HG03196 (cell line): ENCODE results near the gene HIRIP3.
"Not testable (repeated sequence)": the region's sequence is repeated elsewhere in the genome, so short reads cannot be mapped to it uniquely, and the experiment has no call there.

Source experiments
- ATAC-seq: cut with Tn5 transposase; IDR thresholded peaks from one replicate; pipeline ENCODE4 v1.9.1; 2021; ENCODE audit not compliant: unreplicated experiment

HIRIP3 gene

DNA sequence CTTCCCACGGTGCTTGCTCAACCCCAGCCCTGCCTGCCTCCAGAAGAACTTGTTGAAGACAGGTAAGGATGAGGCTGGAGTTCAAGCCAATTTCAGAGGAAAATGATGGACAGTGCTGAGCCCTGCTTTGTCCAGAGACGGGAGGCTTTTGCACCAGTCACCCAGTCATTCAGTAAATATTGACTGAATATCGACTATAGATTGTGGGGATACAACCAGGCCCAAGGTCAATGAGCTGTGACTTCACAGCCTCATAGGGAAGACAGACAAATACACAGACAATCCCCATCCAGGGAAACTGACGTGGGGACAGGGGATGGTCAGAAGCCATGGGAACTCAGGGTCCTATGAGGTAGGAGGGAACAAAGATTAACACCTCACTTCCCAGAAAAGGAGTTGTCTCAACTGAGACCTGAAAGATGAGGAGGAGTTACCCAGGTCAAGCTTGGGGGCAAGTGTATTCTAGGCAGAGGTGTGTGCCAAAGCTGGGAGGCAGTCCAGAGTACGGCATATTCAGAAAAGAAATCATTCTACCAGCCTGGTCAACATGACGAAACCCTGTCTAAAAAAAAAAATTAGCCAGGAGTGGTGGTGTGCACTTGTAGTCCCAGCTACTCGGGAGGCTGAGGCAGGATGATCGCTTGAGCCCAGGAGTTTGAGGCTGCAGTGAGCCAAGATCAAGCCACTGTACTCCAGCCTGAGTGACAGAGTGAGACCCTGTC is 21.3 kb upstream of the HIRIP3 start:
- ATAC-seq = no peak

DNA sequence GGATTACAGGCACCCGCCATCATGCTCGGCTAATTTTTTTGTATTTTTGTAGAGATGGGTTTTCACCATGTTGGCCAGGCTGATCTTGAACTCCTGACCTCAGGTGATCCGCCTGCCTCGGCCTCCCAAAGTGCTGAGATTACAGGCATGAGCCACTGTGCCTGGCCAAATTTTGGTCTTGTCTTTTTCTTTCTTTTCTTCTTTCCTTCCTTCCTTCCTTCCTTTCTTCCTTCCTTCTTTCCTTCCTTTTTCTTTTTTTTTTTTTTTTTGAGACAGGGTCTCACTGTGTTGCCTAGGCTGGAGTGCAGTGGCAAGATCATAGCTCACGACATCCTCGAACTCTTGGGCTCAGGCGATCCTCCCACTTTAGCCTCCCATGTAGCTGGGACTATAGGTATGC is 20.0 kb upstream of the HIRIP3 start:
- ATAC-seq = not testable (repeated sequence)

DNA sequence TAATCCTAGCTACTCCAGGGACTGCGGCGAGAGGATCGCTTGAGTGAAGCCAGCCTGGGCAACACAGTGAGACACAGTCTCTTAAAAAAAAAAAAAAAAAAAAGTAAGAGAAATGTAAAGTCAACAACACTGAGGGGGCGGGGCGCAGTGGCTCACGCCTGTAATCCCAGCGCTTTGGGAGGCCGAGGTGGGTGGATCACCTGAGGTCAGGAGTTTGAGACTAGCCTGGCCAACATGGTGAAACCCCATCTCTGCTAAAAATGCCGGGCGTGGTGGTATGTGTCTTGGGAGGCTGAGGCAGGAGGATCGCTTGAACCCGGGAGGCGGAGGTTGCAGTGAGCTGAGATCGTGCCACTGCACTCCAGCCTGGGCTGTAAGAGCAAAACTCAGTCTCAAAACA is 17.2 kb upstream of the HIRIP3 start:
- ATAC-seq = not testable (repeated sequence)

DNA sequence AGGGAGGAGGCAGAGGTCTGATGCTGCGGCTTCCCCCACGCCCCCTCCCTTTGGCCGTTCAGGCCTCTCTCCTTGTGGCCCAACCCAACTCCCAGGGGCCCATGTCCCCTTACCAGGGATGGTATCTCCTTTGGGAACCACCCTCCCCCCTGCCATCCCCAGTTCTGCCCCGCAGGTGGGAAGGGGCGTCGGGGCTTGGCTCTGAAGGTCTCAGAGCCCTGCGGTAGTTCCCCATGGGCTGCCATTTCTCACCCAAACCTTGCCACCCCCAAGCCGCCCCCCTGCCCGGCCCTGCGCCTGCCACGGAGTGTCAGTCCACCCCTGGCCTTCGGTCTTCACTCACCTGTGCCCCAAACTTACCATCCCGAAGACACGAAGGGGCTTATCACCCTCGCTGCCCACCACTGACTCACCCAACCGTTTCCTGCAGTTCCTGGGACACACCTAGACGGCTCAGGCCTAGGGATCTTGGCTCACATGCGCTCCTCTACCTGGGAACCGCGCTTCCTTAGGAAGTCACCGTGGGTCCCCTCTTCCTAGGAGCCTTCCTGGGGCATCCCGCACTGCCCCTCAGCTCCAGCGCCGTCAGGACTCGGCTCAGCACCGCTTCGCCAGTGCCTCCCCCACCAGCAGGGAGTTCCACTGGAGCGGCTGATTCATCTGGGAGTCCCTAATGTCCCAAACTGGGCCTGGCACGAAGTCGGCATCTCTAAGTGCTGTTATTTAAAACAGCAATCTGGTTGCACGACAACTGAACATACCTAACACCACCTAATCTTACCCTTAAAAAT is 16.5 kb upstream of the HIRIP3 start:
- no peak for ATAC-seq

DNA sequence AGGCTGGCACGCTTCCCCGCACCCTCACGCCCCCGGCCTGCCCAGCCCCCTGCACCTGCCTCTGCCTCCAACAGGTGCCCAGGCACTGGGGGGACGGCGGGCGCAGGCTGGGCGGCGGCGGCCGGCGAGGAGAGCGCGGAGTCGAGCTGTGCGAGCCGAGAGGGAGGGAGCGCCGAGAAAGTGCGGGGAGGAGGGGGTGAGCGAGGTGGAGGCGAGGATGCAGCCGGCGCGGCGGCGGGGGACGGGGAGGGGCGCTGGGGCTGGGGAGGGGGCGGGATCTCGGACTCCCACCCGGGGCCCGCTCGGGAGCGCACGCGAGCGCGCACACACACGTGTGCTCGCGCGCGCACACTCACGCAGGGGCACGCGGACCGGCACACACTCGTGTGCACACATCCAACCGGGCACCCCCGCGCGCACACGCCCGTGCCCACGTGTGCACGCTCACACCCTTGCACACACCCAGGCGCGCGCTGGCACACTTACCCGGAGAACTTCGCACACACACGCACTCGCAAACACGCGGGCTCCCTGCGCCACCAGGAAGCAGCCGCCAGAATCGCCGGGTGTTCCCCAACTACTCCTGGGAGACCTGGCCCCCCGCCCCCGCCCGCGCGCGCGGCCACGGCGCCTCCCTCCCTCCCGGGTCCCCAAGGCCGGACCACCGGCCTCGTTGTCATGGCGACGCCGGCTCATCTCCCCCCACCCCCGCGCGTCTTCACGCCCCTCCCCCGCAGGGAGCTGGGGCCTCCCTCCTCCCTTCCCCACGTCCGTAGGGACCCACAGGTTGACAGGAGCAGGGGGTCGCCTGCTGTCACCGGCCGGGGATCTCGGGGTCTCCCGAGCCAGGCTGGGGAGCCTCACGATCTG is 15.7 kb upstream of the HIRIP3 start, which contains the start of gene DOC2A:
TSS of gene DOC2A (minus strand) at position 184 of the 870 bp plus-strand sequence. CDS start 805 bp downstream, outside the sequence.
- no peak for ATAC-seq

DNA sequence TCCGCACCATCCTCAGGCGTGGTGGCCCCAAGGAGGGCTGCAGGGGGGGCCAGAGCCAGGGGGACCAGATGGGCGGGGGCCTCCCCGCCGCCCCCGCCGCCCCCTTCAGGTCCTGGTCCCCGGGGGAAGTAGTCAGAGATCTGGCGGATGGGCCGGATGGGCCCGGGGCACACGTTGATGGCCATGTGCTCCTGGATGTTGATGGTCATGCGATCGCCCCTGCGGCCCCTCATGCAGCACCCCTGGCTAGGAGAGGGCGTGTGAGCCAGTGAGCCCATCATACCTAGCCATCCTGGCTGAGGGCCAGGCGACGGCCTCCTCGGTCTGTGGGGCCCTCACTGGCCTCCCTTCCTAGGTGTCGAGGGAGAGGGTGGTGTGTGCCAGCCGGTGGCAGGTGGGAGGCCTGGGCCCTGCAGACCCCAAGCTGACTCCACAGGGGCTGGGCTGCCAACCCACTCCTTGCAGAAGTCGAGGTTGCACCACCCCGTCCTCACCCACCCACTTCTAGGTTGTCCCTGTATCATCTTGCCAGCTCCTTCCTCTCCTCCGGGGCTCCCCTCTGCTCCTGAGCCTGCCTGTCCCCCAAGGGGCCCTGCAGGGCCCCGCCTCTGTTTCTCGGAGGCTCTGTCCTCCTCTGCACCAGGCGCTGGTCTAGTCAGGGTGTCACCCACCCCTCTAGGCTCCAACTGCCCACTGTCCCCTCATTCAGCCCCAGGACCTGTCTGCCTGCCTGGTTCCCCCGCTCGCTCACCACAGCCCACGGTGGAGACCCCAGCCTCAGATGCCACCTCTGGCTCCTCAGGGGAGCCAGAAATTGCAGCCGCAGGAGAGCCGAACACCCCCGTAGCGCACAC is 14.8 kb upstream of the HIRIP3 start:
- no peak for ATAC-seq

DNA sequence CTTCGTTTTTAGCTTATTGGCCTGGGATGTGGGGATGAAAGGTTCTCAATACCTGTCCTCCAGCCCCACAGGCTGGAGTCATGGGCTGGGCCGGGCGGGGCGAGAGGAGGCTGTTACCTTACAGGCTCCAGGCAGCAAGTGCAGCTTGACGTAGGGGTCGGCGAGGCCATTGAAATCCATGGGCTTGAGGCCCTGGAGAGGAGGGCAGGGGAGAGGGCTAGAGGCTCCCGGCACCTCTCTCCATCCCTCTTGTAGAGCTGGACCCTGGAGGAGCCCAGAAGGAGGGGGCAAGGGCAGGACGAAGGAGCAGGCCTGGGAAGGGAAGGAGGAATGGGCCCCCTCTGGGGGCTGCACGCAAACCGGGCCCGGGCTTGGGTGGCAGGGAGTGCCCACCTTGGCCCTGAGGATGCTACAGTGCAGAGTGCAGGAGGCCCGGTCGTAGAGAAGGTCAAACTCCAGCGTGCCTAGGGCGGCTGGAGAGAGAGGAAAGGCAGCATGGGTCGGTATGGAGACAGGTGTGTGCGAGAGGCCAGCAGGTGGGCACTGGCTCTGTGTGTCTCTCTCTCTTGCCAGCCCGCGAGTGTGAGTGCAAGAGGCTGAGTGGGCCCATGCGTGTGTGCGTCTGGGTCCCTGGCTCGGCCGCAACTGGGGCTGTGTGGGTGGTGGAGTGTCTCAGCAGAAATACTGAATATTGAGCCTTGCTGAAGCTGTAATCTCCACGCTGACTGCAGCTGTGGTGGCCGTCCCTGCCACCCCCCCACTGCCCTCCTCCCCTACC is 13.9 kb upstream of the HIRIP3 start:
- no peak for ATAC-seq

DNA sequence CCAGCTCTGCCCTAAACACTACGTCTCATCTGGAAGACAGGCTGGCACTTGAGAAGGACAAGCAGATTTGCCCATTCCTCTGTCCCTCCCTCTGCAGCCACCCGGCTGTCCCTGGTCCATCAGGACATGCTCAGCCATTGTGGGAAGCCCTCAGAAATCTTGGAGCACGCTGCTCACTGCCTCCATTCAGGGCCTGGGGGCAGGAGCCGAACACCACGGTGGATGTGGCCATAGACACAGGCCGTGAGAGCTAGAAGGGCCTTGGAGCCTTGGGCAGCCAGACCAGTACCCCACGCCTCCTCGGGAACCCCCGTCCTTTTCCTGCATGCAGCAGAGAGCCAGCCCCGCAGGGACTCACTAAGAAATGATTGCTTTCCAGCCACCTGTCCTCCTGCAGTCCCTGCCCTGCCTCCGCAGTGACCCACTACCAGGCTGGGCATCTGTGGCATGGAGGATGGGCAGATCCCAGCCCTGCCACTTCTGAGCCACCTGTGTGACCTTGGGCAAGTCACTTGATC is 12.0 kb upstream of the HIRIP3 start:
- ATAC-seq = no peak

DNA sequence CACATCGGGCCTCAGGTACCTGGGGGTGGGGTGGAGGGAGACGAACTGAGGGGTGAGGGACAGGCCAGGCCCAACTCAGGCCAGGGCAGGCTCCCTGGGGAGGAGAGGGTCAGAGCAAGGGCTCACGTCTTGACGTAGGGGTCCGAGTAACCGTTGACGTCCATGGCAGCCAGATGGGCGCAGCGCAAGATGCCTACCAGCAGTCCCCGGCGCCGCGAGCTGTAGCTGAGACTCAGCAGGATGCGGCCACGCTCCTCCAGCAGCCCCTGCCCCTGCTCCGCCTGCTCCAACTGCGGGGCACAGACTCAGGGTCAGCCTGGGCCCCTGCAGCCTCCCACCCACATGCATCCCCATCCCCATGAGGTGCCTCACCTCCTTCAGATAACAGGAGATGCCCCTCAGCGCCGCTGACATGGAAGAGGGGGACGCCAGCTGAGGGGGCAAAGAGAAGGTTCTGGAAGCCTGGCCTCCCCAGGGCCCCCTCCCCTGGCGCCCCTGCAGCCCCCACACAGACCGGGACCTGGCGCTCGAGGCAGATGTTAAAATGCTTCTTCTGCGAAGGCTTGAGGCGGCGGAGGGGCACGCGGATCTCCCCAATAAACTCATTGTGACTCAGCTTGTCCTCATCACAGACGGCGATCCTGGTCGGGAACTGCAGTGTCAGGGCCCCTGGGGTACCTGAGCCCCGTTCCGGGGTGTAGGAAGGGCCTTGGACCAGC is 11.4 kb upstream of the HIRIP3 start:
- ATAC-seq = no peak

DNA sequence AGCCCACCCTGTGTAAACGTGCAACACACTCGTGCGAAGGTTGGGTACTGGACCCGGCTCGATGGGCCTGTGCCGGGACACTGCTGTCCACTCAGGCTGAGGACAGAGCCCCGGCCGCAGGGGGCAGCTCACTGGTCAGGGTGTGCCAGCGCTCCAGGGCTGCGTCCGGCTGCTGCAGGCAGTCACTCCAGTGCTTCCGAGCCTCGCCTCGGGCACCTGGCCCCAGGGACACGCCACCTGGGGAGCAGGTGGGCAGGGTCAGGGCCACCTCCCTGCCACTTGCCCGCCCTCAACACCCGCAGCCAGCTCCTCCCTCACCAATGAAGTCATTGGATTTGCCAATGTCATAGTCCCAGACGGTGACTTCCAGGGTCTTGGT is 10.7 kb upstream of the HIRIP3 start:
- no peak for ATAC-seq

DNA sequence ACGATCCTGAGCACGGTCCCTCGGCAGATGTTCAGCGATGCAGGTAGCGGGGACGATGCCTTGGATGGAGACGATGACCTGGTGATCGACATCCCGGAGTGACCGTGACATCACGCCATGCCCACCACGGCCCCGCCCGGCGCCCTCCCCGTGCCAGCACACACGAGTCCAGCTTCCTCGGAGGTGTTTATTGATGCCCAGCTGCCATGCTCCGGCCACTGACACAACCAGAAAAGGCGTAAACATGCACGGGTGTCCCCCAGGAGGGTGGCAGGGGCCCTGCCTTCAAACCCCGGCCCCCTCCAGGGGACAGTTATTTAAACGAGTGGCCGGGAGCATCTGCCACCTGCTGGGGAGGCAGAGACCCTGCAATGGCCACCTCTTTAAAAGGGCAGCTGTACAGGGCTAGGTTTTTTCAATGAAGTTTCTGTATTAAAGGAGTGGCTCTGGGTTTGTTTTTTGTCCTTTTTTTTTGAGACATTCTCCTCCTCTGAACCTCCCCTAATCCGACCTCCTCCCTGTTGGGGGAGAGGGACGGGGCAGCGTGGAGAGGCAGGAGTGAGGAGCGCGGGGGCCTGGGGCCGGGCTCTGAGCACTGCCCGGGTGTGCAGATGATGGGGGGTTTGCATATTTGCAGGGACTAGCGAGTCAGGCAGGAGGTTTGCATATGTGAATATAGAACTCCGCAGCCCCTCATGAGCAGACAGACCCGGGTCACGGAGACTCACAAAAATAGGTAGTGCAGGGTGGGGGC is 10.1 kb upstream of the HIRIP3 start:
- no peak for ATAC-seq

DNA sequence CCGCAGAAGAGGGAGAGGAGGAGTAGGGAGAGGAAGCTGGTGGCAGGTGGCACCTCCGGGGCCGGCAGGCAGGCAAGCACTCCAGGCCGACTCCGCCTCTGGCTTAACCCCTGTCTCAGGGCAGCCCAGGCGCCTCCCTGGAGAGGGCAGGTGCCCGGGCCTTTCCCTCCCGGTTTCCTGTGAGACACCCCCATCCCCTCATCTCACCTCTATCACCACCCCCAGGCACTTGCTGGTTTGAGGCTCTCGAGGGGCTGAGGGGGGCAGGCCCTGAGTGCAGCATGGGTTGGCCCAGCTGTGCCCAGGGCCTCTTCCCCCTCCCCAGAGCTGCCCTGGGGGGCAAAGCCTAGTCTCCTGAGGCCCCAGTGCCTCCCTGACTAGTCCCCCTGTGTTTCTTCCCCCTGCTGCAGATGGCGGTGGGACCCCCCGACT is 9.4 kb upstream of the HIRIP3 start:
- no peak for ATAC-seq

DNA sequence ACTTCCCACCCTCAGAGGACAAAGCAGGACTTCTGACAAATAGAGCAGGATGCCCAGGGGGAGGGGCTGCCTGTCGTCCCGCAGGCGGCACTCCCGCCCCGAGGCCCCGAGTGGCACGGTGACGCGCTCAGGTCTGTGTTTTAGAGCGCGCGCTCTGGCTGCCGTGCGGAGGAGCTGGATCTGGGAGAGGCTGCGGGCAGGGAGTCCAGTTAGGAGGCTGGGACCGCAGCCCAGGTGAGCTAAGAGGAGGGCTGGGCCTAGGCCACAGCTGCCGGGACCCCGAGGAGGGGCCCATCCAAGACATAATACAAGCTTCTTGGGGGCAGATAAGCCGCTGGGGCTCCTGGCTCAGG is 9.0 kb upstream of the HIRIP3 start:
- no peak for ATAC-seq

DNA sequence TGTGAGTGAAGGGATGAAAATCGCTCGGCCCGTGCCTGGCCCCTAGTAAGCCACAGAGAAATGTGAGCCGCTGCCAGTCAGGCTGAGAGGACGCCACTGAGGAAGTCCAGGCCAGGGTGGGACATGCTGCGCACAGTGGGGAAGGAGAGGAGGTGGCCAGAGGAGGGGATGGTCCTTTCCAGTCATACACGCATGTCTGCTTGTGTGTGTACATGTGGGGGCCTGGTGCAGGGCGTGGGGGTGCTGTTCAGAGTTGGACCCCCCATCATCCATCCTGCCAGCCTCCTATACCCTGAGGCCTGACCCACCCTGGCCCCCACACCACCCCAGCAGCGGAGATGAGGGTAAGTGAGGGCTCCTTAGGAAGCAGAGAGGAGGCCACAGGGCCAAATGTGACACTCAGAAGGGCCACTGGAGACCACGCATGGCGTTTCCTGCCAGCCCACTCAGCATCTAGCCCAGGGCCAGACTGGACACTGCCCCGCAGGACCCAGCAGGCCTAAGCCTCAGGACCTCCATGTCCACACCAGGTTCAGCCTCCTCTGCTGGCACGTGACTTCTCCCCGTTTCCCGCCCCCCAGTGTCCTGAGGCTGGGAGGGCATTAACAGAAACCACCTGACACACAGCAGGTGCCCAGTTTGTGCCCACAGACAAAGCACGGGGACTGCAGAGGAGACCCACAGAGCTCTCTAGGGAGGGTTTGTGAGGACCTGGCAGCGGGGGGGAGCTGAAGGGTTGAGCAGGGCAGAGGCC is 8.4 kb upstream of the HIRIP3 start:
- ATAC-seq = no peak

DNA sequence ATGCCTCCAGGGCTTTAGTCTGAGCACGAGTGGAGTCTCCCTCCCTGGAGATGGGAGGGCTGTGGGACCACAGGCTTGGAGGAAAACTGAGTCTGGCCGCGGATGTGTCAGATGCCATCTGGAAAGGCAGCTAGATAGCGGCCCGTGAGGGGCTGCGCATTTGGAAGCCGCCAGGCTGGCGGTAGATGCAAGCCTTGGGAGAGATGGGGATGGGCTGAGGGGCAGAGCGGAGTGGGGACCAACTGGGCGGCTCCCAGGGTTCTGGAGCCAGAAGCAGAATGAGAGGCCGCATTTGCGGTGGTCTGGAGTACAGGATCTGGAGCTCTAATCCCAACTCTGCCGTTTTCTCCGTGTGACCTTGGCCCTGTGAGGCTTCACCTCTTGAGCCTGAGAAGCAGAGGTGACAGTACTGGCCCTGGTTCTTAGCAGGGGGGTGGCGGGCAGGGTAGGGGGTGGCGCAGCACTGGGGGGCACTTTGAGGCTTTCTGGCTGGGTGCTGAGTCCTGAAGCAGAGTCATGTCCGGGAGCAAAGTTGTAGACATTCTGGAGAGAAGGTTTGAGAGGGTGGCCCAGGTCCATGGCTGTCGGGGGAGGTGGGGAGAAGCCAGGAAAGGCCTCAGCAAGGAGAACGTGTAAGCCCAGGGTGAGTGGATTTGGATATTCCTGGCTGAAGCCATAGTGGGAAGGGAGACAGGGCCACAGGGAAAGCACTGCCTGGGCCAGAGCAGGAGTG is 7.4 kb upstream of the HIRIP3 start:
- ATAC-seq = no peak

DNA sequence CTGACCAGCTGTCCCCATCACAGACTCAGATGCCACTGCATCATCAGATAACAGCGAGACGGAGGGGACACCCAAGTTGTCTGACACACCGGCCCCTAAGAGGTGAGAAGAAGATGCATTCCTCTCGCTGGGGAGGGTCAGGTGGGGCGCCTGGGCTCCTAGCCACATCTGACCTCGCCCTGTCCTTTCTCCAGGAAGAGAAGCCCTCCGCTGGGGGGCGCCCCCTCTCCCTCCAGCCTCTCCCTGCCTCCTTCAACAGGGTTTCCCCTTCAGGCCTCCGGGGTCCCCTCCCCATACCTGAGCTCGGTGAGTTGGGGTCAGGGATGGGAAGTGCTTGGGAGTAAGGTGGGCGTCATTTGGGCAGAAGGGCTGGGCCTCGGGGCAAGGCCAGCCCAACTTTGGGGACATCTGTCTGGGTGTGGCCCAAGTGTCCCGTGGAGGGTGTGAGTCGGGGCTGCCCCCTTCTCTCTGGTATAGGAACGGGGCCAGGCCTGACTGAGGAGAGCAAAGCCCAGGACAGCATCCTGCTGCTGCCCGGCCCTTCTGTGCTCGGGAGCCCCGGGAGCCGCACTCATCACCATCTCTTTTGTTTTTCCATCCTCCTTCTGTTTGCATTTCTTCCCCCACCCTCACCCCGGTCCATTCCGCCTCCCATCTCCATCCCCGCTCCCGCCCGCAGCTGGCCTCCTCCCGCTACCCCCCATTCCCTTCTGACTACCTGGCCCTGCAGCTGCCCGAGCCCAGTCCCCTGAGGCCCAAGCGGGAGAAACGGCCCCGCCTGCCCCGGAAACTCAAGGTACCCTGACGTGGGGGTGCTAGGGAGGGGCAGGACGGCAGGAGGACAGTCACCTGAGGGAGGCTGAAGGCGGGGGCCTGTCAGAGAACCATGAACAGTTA is 5.6 kb upstream of the HIRIP3 start:
- ATAC-seq = no peak
